GM12878 (cell line): ENCODE results near the gene AATF.

Experiments used
- CEBPB ChIP-seq, 2 experiments: fragments of 150-350 bp in 1 of 2; IDR thresholded peaks; 2 replicates each; pipeline ENCODE4 v1.6.1; 2012 to 2014; ENCODE audit warnings: low read depth in 2 of 2, low read length in 2 of 2, borderline replicate concordance in 1 of 2, inconsistent platforms in 1 of 2
- CTCF ChIP-seq, 3 experiments: IDR thresholded peaks in 2 of 3; conservative IDR thresholded peaks in 1 of 3; 2 replicates each; pipeline ENCODE4 v1.5.1; 2011; ENCODE audit warnings: low read depth in 3 of 3, low read length in 3 of 3, mild to moderate bottlenecking in 3 of 3, control low read depth in 2 of 3, moderate library complexity in 2 of 3, inconsistent platforms in 1 of 3, mixed read lengths in 1 of 3; ENCODE audit not compliant: control insufficient read depth in 2 of 3, insufficient read depth in 1 of 3; ENCODE audit errors: extremely low read depth in 1 of 3
- FOXK2 ChIP-seq: fragments of 450-650 bp; IDR thresholded peaks from 2 replicates; pipeline ENCODE4 v1.6.1; 2017; ENCODE audit warnings: mild to moderate bottlenecking, moderate library complexity
- GABPA ChIP-seq: IDR thresholded peaks from 2 replicates; pipeline ENCODE4 v1.6.1; 2014; ENCODE audit warnings: antibody characterized with exemption, low read depth, mild to moderate bottlenecking, inconsistent platforms
- HDAC6 ChIP-seq: fragments of 200-600 bp; sonication (generic); IDR thresholded peaks from one replicate; pipeline ENCODE4 v1.8.0; 2017; ENCODE audit warnings: antibody characterized with exemption; ENCODE audit not compliant: unreplicated experiment
- NR2C1 ChIP-seq: fragments of 450-650 bp; IDR thresholded peaks from 2 replicates; pipeline ENCODE4 v1.6.1; 2017; ENCODE audit warnings: antibody characterized with exemption, mild to moderate bottlenecking, moderate library complexity
- POLR2A ChIP-seq: IDR thresholded peaks from 2 replicates; pipeline ENCODE4 v1.6.1; 2011; ENCODE audit warnings: low read depth, mild to moderate bottlenecking, low read length
- RAD21 ChIP-seq: IDR thresholded peaks from 2 replicates; pipeline ENCODE4 v1.6.1; 2011; ENCODE audit warnings: mild to moderate bottlenecking, low read depth, low read length, moderate library complexity; ENCODE audit not compliant: insufficient read depth
- REST ChIP-seq: IDR thresholded peaks from 2 replicates; pipeline ENCODE4 v1.6.1; 2012; ENCODE audit warnings: mild to moderate bottlenecking, low read depth, low read length
- SP1 ChIP-seq: IDR thresholded peaks from one replicate; pipeline ENCODE4 v1.6.1; 2011; ENCODE audit warnings: low read depth, low read length
- TCF7 ChIP-seq: IDR thresholded peaks from 2 replicates; pipeline ENCODE4 v1.6.1; 2014; ENCODE audit warnings: antibody characterized with exemption, borderline replicate concordance

GRCh38 chr17:36919407-36919968, 29.3 kb upstream of the AATF start:
- TF ChIP-seq RAD21, result no peak
- no peak for TF ChIP-seq HDAC6
- no peak for TF ChIP-seq CEBPB (IDR thresholded peaks at IDR 0.05; ENCODE audit: borderline replicate concordance in 1 of 2, low read depth in 2 of 2, low read length in 2 of 2)
- TF ChIP-seq POLR2A, result no peak
- TF ChIP-seq REST, result no peak
- no peak for TF ChIP-seq GABPA
- TF ChIP-seq CTCF (IDR thresholded peaks at IDR 0.05 in 2 of 3, conservative IDR thresholded peaks at IDR 0.05 in 1 of 3; ENCODE audit: control insufficient read depth in 2 of 3, extremely low read depth in 1 of 3, insufficient read depth in 1 of 3, low read depth in 3 of 3, low read length in 3 of 3), result no peak
- TF ChIP-seq NR2C1, result no peak
- no peak for TF ChIP-seq SP1
- TF ChIP-seq TCF7, result no peak
- TF ChIP-seq FOXK2, result no peak
